Measurements from ENCODE around the gene PRSS22.

The PRSS22 gene

DNA sequence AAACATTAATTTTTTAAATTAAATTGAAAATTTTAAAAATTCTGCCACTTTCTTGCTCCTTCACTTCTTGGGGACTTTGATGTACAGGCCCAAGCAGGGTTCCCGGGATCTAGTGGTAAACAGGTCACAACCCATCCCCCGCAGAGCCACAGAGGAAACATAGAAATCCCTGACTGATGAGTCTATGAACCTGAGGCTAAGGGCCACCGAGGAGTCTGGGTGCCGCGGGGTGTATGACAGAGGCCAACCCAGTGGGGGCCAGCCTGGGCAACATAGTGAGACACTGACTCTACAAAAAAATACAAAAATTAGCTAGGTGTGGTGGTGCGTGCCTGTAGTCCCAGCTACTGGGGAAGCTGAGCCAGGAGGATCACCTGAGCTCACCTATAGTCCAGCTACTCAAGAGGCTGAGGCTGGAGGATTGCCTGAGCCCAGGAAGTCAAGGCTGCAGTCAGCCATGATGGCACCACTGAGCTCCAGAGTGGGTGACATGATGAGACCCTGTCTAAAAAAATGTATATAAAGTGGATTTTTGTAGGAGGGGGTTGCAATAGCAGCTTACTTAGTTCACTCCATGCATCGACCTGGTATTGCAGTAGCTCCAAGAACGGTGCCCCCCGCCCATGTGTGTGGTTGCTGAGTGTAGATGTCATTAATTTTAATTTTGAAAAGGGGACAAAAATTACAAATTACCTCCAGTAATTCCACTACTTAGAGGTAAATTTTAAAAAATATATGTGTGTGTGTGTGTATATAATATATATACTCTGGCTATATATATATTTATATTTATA is 44.6 kb upstream of the PRSS22 start:
- Histone ChIP-seq H3K9ac (ENCODE audit: low read length) (no peak overlapping the region), H3K27ac (ENCODE audit: low read length) (no peak overlapping the region), H3K36me3 (replicated peaks; ENCODE audit: insufficient read depth, low read length) (no peaks in the 10 kb centered on the region), H3K79me2 (ENCODE audit: low read length) (no peaks in the 10 kb centered on the region), H4K20me1 (ENCODE audit: insufficient read depth, low read length) (no peaks in the 10 kb centered on the region), H3K4me2 (ENCODE audit: low read depth, low read length) (no peak overlapping the region), H3K9me2 (replicated peaks; ENCODE audit: insufficient read depth, low read length) (no peaks in the 10 kb centered on the region), H3K9me3 (replicated peaks; ENCODE audit: insufficient read depth, low read length) (no peaks in the 10 kb centered on the region), H3K4me1 (ENCODE audit: low read length) (peaks cover 10% of the 10 kb centered on the region), H3K27me3 (replicated peaks; ENCODE audit: insufficient read depth, low read length) (no peaks in the 10 kb centered on the region), H3F3A (ENCODE audit: insufficient read depth, low read length) (no peaks in the 10 kb centered on the region), H2AFZ (ENCODE audit: low read length) (no peak overlapping the region), H3K4me3 (ENCODE audit: low read length) (no peak overlapping the region)
- DNase-seq: no peak
- TF ChIP-seq EZH2phosphoT487 (IDR thresholded peaks at IDR 0.05; ENCODE audit: low read length) (no peak), EZH2 (optimal IDR thresholded peaks at IDR 0.05; ENCODE audit: low read depth, low read length) (no peak)
- TF ChIP-seq, protein P1, sequence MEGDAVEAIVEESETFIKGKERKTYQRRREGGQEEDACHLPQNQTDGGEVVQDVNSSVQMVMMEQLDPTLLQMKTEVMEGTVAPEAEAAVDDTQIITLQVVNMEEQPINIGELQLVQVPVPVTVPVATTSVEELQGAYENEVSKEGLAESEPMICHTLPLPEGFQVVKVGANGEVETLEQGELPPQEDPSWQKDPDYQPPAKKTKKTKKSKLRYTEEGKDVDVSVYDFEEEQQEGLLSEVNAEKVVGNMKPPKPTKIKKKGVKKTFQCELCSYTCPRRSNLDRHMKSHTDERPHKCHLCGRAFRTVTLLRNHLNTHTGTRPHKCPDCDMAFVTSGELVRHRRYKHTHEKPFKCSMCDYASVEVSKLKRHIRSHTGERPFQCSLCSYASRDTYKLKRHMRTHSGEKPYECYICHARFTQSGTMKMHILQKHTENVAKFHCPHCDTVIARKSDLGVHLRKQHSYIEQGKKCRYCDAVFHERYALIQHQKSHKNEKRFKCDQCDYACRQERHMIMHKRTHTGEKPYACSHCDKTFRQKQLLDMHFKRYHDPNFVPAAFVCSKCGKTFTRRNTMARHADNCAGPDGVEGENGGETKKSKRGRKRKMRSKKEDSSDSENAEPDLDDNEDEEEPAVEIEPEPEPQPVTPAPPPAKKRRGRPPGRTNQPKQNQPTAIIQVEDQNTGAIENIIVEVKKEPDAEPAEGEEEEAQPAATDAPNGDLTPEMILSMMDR (IDR thresholded peaks at IDR 0.05; ENCODE audit: low read length): no peak

DNA sequence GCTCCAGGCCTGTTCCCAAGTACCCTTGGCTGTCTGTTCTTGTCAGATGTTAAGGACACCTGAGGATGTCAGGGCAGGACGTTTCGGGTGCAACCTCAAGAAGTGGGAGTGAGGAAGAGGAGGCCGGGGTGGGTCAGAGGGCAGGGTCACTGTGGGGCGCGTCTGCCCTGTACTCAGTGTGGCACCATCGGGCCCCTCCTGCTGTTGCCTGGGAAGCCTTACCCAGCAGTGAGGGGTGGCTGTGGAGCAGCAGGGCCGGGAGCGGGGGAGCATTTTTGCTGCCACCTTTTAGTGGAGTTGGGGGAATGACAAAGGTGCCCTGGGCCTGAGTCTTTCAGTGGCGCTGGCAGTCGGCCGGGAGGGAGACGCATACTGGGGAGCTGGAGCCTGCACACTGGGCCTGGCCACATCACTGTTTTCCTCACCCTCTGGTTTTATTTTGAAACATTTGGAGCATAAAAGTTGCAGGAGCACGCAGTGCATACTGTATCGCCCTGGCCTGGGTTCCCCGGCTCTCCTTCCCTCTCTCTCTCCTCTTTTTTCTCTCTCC is 42.6 kb upstream of the PRSS22 start:
- DNase-seq: no peak
- Histone ChIP-seq H3K9me3 (replicated peaks; ENCODE audit: insufficient read depth, low read length) (no peaks in the 10 kb centered on the region), H3K36me3 (replicated peaks; ENCODE audit: insufficient read depth, low read length) (no peaks in the 10 kb centered on the region)

DNA sequence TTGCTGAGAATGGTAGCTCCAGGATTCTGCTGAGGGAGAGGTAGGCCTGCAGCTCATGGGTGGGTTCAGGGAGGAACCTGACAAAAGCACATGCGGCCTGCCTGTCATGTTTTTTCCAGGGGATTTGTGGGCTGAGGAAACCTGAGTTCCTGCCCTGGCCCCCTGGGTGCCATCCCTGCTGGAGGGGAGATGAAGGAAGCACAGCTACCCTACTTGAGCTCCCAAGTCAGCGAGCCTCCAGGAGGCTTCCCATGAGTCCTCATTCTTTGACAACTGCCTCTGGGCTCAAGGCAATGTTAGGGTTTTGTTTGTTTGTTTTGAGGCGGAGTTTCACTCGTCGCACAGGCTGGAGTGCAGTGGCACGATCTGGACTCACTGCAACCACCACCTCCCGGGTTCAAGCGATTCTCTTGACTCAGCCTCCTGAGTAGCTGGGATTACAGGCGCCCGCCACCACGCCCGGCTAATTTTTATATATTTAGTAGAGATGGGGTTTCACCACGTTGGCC is 41.6 kb upstream of the PRSS22 start:
- TF ChIP-seq, protein P1 (IDR thresholded peaks at IDR 0.05; ENCODE audit: low read length): no peak
- TF ChIP-seq EZH2phosphoT487 (IDR thresholded peaks at IDR 0.05; ENCODE audit: low read length): no peak
- TF ChIP-seq EZH2 (optimal IDR thresholded peaks at IDR 0.05; ENCODE audit: low read depth, low read length): no peak
- no peak for DNase-seq
- no peaks in the 10 kb centered on the region for H3K9me2 ChIP-seq (replicated peaks; ENCODE audit: insufficient read depth, low read length)

More for the DNA sequence above, 42.6 kb upstream of the PRSS22 start:
- Histone ChIP-seq H4K20me1 (ENCODE audit: insufficient read depth, low read length) (no peaks in the 10 kb centered on the region), H3K4me2 (ENCODE audit: low read depth, low read length) (no peak overlapping the region), H3K27ac (ENCODE audit: low read length) (no peak overlapping the region), H3K4me3 (ENCODE audit: low read length) (no peak overlapping the region), H2AFZ (ENCODE audit: low read length) (no peak overlapping the region), H3K27me3 (replicated peaks; ENCODE audit: insufficient read depth, low read length) (no peaks in the 10 kb centered on the region), H3K79me2 (ENCODE audit: low read length) (no peaks in the 10 kb centered on the region), H3K9ac (ENCODE audit: low read length) (no peak overlapping the region), H3K4me1 (ENCODE audit: low read length) (peaks cover 4% of the 10 kb centered on the region), H3F3A (ENCODE audit: insufficient read depth, low read length) (no peaks in the 10 kb centered on the region), H3K9me2 (replicated peaks; ENCODE audit: insufficient read depth, low read length) (no peaks in the 10 kb centered on the region)
- TF ChIP-seq EZH2phosphoT487 (IDR thresholded peaks at IDR 0.05; ENCODE audit: low read length) (no peak), EZH2 (optimal IDR thresholded peaks at IDR 0.05; ENCODE audit: low read depth, low read length) (no peak)
- TF ChIP-seq, protein P1 (IDR thresholded peaks at IDR 0.05; ENCODE audit: low read length): no peak

More for the DNA sequence above, 41.6 kb upstream of the PRSS22 start:
- H3F3A ChIP-seq (ENCODE audit: insufficient read depth, low read length): no peaks in the 10 kb centered on the region
- H3K4me1 ChIP-seq (ENCODE audit: low read length): peaks cover 4% of the 10 kb centered on the region
- no peak overlapping the region for H3K4me3 ChIP-seq (ENCODE audit: low read length)
- H3K27me3 ChIP-seq (replicated peaks; ENCODE audit: insufficient read depth, low read length): no peaks in the 10 kb centered on the region
- no peak overlapping the region for H2AFZ ChIP-seq (ENCODE audit: low read length)
- H3K79me2 ChIP-seq (ENCODE audit: low read length): no peaks in the 10 kb centered on the region
- no peaks in the 10 kb centered on the region for H3K9me3 ChIP-seq (replicated peaks; ENCODE audit: insufficient read depth, low read length)
- H3K4me2 ChIP-seq (ENCODE audit: low read depth, low read length): no peak overlapping the region
- no peaks in the 10 kb centered on the region for H3K36me3 ChIP-seq (replicated peaks; ENCODE audit: insufficient read depth, low read length)
- H4K20me1 ChIP-seq (ENCODE audit: insufficient read depth, low read length): no peaks in the 10 kb centered on the region
- no peak overlapping the region for H3K9ac ChIP-seq (ENCODE audit: low read length)
- H3K27ac ChIP-seq (ENCODE audit: low read length): no peak overlapping the region
